GM12878 (cell line): ENCODE measurements around the gene NPDC1. TPM values are rescaled to one million over a fixed set of nuclear protein-coding genes. Genes with fewer than 3 reads are reported as not detected.

Experiments
- ATAC-seq: fragments of 200-7000 bp; cut with Tn5 transposase; 3 replicates; pipeline ENCODE4 v1.9.1; 2020; ENCODE audit warnings: mild to moderate bottlenecking, moderate library complexity
- BruUV-seq: library from RNA; stranded (reverse); fragments of 400-500 nt; replicated peaks from 2 replicates; lab custom pipeline; 2021; lab: Mats Ljungman, UMichigan
- CTCF ChIA-PET: fragments of 300-600 bp; sonication (Branson Sonifier 250); formaldehyde crosslinking; extraction: SDS; loops from one replicate; lab custom pipeline; 2021; ENCODE audit warnings: inconsistent platforms; lab: Yijun Ruan, JAX
- POLR2A ChIA-PET: fragments of 350-600 bp; formaldehyde crosslinking; extraction: SDS; loops from one replicate; lab custom pipeline; 2021; ENCODE audit warnings: inconsistent platforms; lab: Charles Lee
- RAD21 ChIA-PET: fragments of 300-600 bp; sonication (Branson Sonifier 250); formaldehyde crosslinking; loops from one replicate; lab custom pipeline; 2023; ENCODE audit warnings: antibody characterized with exemption; ENCODE audit not compliant: unreplicated experiment; lab: Charles Lee
- SMC1A ChIA-PET: fragments of 300-600 bp; sonication (Branson Sonifier 250); formaldehyde crosslinking; loops from one replicate; lab custom pipeline; 2023; ENCODE audit not compliant: unreplicated experiment, uncharacterized antibody; lab: Charles Lee
- DNase-seq: peaks from one replicate; pipeline ENCODE4 v3.0.0-alpha.2; 2011; ENCODE audit warnings: low read depth, low spot score
- FAIRE-seq: peaks from 3 replicates; lab custom pipeline; 2011; peaks lifted over from hg19 to GRCh38; lab: Jason Lieb, UNC
- H2AFZ ChIP-seq: 2 replicates; pipeline ENCODE4 v1.6.0; 2011; ENCODE audit warnings: low read depth, low read length, control low read depth; ENCODE audit not compliant: control insufficient read depth
- H3K27ac ChIP-seq: 2 replicates; pipeline ENCODE4 v1.5.1; 2011; ENCODE audit warnings: control low read depth; ENCODE audit not compliant: control insufficient read depth, insufficient read depth
- H3K27me3 ChIP-seq, 2 experiments: replicated peaks in 1 of 2; 2 replicates each; pipeline versions ENCODE4 v1.6.0 to v1.6.1; 2011; ENCODE audit warnings: low read length in 1 of 2; ENCODE audit not compliant: control insufficient read depth in 2 of 2, insufficient read depth in 2 of 2
- H3K36me3 ChIP-seq, 2 experiments: 2 replicates each; pipeline ENCODE4 v1.5.1; 2011; ENCODE audit warnings: low read length in 1 of 2; ENCODE audit not compliant: control insufficient read depth in 2 of 2, insufficient read depth in 2 of 2
- H3K4me1 ChIP-seq: 2 replicates; pipeline ENCODE4 v1.6.1; 2011; ENCODE audit warnings: mild to moderate bottlenecking, low read length, moderate library complexity, mixed read lengths; ENCODE audit not compliant: control insufficient read depth, insufficient read depth
- H3K4me2 ChIP-seq: 2 replicates; pipeline ENCODE4 v1.6.0; 2011; ENCODE audit warnings: control low read depth; ENCODE audit not compliant: control insufficient read depth, insufficient read depth
- H3K4me3 ChIP-seq: fragments of 200-600 bp; sonication (generic); 2 replicates; pipeline ENCODE4 v1.5.1; 2016
- H3K79me2 ChIP-seq: 2 replicates; pipeline ENCODE4 v1.6.0; 2011; ENCODE audit warnings: low read length; ENCODE audit not compliant: control insufficient read depth, insufficient read depth
- H3K9ac ChIP-seq: 2 replicates; pipeline ENCODE4 v1.8.0; 2011; ENCODE audit warnings: low read length, control low read depth, mixed read lengths; ENCODE audit not compliant: control insufficient read depth, insufficient read depth
- H3K9me3 ChIP-seq: replicated peaks from 3 replicates; pipeline ENCODE4 v1.5.1; 2011; ENCODE audit warnings: mild to moderate bottlenecking, low read length; ENCODE audit not compliant: control insufficient read depth, insufficient read depth
- H4K20me1 ChIP-seq: 2 replicates; pipeline ENCODE4 v1.6.0; 2011; ENCODE audit not compliant: control insufficient read depth, insufficient read depth
- BACH1 ChIP-seq: fragments of 450-650 bp; IDR thresholded peaks from 2 replicates; pipeline ENCODE4 v1.6.1; 2017; ENCODE audit warnings: mild to moderate bottlenecking, borderline replicate concordance
- CBX3 ChIP-seq: fragments of 200-600 bp; sonication (generic); IDR thresholded peaks from 2 replicates; pipeline ENCODE4 v1.6.1; 2016; ENCODE audit warnings: low read depth, borderline replicate concordance
- CHD2 ChIP-seq: IDR thresholded peaks from 2 replicates; pipeline ENCODE4 v1.6.1; 2011; ENCODE audit warnings: low read depth, low read length, improper control_type of control experiment, borderline replicate concordance
- DPF2 ChIP-seq: fragments of 450-650 bp; IDR thresholded peaks from 2 replicates; pipeline ENCODE4 v1.6.1; 2017; ENCODE audit warnings: mild to moderate bottlenecking
- E2F8 ChIP-seq: fragments of 450-650 bp; IDR thresholded peaks from 2 replicates; pipeline ENCODE4 v1.6.1; 2018; ENCODE audit warnings: mild to moderate bottlenecking, low read depth, moderate library complexity; ENCODE audit not compliant: partially characterized antibody
- HDAC2 ChIP-seq: fragments of 200-600 bp; sonication (generic); IDR thresholded peaks from 2 replicates; pipeline ENCODE4 v1.6.1; 2017
- HDAC6 ChIP-seq: fragments of 200-600 bp; sonication (generic); IDR thresholded peaks from one replicate; pipeline ENCODE4 v1.8.0; 2017; ENCODE audit warnings: antibody characterized with exemption; ENCODE audit not compliant: unreplicated experiment
- KDM1A ChIP-seq: fragments of 200-600 bp; sonication (generic); IDR thresholded peaks from 2 replicates; pipeline ENCODE4 v1.6.1; 2016; ENCODE audit warnings: borderline replicate concordance
- MLLT1 ChIP-seq: fragments of 450-650 bp; IDR thresholded peaks from 2 replicates; pipeline ENCODE4 v1.6.1; 2016; ENCODE audit warnings: mild to moderate bottlenecking
- PAX5 ChIP-seq: IDR thresholded peaks from 2 replicates; pipeline ENCODE4 v1.6.1; 2011; ENCODE audit warnings: low read depth, low read length, borderline replicate concordance
- POLR2A ChIP-seq: IDR thresholded peaks from 2 replicates; pipeline ENCODE4 v1.6.1; 2011; ENCODE audit warnings: low read depth, mild to moderate bottlenecking, low read length
- RUNX3 ChIP-seq: IDR thresholded peaks from 2 replicates; pipeline ENCODE4 v1.6.1; 2012; ENCODE audit warnings: low read length, inconsistent platforms
- SMAD5 ChIP-seq: IDR thresholded peaks from 2 replicates; pipeline ENCODE4 v1.6.1; 2016; ENCODE audit warnings: antibody characterized with exemption, low read depth
- SRF ChIP-seq, 2 experiments: IDR thresholded peaks; 2 replicates each; pipeline ENCODE4 v1.6.1; 2011; ENCODE audit warnings: low read depth in 2 of 2, low read length in 2 of 2, mild to moderate bottlenecking in 1 of 2, moderate library complexity in 1 of 2
- SUPT20H ChIP-seq: IDR thresholded peaks from 2 replicates; pipeline ENCODE4 v1.6.1; 2011; ENCODE audit warnings: low read depth, mild to moderate bottlenecking, low read length, moderate library complexity, borderline replicate concordance; ENCODE audit not compliant: control insufficient read depth
- TCF12 ChIP-seq: IDR thresholded peaks from 2 replicates; pipeline ENCODE4 v1.6.1; 2011; ENCODE audit warnings: low read depth, mild to moderate bottlenecking, low read length
- ZBED1 ChIP-seq: IDR thresholded peaks from 2 replicates; pipeline ENCODE4 v1.6.1; 2016; ENCODE audit warnings: borderline replicate concordance
- ZNF207 ChIP-seq: fragments of 450-650 bp; IDR thresholded peaks from 2 replicates; pipeline ENCODE4 v1.6.1; 2014; ENCODE audit warnings: antibody characterized with exemption, mild to moderate bottlenecking, borderline replicate concordance
- ZNF384 ChIP-seq: IDR thresholded peaks from 2 replicates; pipeline ENCODE4 v1.6.1; 2012; ENCODE audit warnings: low read depth, mild to moderate bottlenecking, low read length, improper control_type of control experiment, borderline replicate concordance
- WGBS: methylation state at CpG from one replicate; pipeline ENCODE4 v1.1.6; 2016; ENCODE audit warnings: low lambda C conversion rate; ENCODE audit not compliant: insufficient replicate concordance, insufficient coverage; ENCODE audit errors: missing lambda C conversion rate; 5-methylcytosine and 5-hydroxymethylcytosine counted together
- in situ Hi-C: fragments of 300-500 bp; cut with MboI; formaldehyde crosslinking; loops from 9 replicates; pipeline ENCODE4 v1.14.3; 2018; ENCODE audit warnings: mixed read lengths
- intact Hi-C: fragments of 100-400 bp; cut with micrococcal nuclease; formaldehyde crosslinking; loops from one replicate; pipeline ENCODE4 v1.14.2; 2022; ENCODE audit not compliant: unreplicated experiment
- polyA plus RNA-seq, 11 experiments: library from polyadenylated mRNA; depleted of rRNA in 4 of 11; unstranded in 6 of 11; stranded (reverse) in 5 of 11; fragments of >200 nt; fragmentation: Nextera tagmentation in 4 of 11; fragmentation: Illumina TruSeq in 1 of 11; extraction: Ambion mirVana in 4 of 11; extraction: Trizol in 1 of 11; gene quantifications; 1 replicate in 1 of 11; 2 replicates in 10 of 11; pipeline versions ENCODE4 v1.2.1 to v1.2.3, GENCODE V29; 2011 to 2016; ENCODE audit warnings: inconsistent platforms in 2 of 11, missing spikeins in 2 of 11, low read depth in 1 of 11
- total RNA-seq, 4 experiments: library from RNA; depleted of rRNA in 3 of 4; stranded (reverse); fragments of >200 nt in 3 of 4; fragmentation: Illumina TruSeq in 1 of 4; extraction: Trizol in 1 of 4; gene quantifications; 2 replicates each; pipeline versions ENCODE4 v1.2.1 to v1.2.3, GENCODE V29; 2013 to 2021
- TF ChIP-seq, protein P1 (sequence below): IDR thresholded peaks from 2 replicates; pipeline ENCODE4 v1.6.1; 2012; ENCODE audit warnings: low read depth, low read length, improper control_type of control experiment

NPDC1 gene
- total and polyA plus RNA-seq, 10 of the 15 experiments (the other 5 are each of a cell fraction or from before 2014, with no cell fraction given), result 0.04 to 1.7 (median 0.77) TPM; not detected in 2

DNA sequence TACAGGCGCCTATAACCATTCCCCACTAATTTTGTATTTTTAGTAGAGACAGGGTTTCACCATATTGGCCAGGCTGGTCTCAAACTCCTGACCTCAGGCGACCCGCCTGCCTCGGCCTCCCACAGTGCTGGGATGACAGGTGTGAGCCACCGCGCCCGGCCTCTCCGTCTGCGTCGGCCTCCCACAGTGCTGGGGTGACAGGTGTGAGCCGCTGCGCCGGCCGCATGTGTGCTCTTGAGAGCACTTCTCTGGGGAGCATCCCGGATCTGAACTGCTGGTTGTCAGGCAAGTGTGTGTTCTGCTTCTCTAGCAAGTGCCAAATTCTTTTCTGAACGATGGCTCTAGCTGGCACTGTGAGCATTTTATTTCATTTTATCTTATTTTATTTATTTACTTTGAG lies 11.6 kb upstream of the NPDC1 start (continued):
- TF ChIP-seq, protein P1, sequence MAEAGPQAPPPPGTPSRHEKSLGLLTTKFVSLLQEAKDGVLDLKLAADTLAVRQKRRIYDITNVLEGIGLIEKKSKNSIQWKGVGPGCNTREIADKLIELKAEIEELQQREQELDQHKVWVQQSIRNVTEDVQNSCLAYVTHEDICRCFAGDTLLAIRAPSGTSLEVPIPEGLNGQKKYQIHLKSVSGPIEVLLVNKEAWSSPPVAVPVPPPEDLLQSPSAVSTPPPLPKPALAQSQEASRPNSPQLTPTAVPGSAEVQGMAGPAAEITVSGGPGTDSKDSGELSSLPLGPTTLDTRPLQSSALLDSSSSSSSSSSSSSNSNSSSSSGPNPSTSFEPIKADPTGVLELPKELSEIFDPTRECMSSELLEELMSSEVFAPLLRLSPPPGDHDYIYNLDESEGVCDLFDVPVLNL, result no peak
- TF ChIP-seq CHD2 (no peak), ZNF384 (no peak), TCF12 (no peak), DPF2 (no peak), HDAC6 (no peak), RUNX3 (no peak), KDM1A (no peak), SRF (IDR thresholded peaks at IDR 0.05; ENCODE audit: low read depth in 2 of 2, low read length in 2 of 2) (no peak), ZBED1 (no peak)
- TF ChIP-seq, all 136 proteins: peak for 0

DNA sequence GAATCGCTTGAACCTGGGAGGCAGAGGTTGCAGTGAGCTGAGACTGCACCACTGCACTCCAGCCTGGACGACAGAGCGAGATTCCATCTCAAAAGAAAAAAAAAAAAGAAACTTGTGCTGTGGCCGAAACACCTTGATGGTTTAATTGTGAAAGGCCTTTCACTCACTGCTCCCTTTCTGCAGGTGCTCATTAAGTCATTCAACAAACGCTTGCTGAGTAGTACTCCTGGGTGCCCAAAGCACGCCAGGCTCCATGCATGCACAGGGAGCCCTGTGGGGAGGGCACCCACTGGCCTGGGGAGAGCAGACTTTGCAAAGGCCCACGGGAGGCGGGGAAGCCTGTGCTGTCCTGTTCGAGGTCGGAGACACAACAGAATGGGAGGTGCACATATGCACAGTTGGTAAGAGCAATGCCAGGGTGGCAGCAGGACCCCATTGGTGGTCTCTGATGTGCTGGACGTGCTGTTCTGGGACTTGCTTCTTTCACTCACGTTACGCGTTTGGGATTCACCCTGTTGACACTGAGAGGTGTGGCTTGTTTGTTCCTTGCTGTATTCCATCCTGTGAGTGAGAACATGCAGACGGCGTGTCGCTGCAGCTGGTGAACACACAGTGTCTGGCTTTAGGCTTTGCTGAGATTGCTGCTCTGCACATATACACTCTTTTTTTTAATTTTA lies 10.9 kb upstream of the NPDC1 start:
- SMC1A ChIA-PET, result no interaction called here
- no peaks in the 10 kb centered on the region for H3K79me2 ChIP-seq
- H3K9me3 ChIP-seq, result no peaks in the 10 kb centered on the region
- POLR2A ChIA-PET, result no interaction called here
- intact Hi-C loops, result no loop called here
- DNase-seq, result no peak
- RAD21 ChIA-PET, result no interaction called here
- CTCF ChIA-PET, result interaction anchor here (1.5 to 2.1 kb wide), 4 partner anchors 10 to 28 kb away, joined by 4 to 10 read pairs (median 6); partner anchors contain the start of gene NPDC1
- 50% methylated on average over 17 of the region's 17 CpGs for WGBS
- H3K4me3 ChIP-seq, result no peak overlapping the region
- H3K36me3 ChIP-seq, result no peaks in the 10 kb centered on the region
- no peak overlapping the region for H3K9ac ChIP-seq
- H2AFZ ChIP-seq, result no peak overlapping the region
- no peaks in the 10 kb centered on the region for H3K4me1 ChIP-seq
- no peak for FAIRE-seq
- no peak overlapping the region for H3K27ac ChIP-seq
- no peak for ATAC-seq
- in situ Hi-C loops, result no loop called here
- H3K27me3 ChIP-seq, result peaks cover 6 to 13% of the 10 kb centered on the region in 2 experiments; a peak in 3 of 4 replicates
- no peak overlapping the region for H3K4me2 ChIP-seq
- no peaks in the 10 kb centered on the region for H4K20me1 ChIP-seq
- BruUV-seq, result no TSS peak
- TF ChIP-seq PAX5 (no peak), CBX3 (no peak), BACH1 (no peak), SUPT20H (no peak), HDAC2 (no peak), POLR2A (no peak), E2F8 (no peak), ZNF207 (no peak), SMAD5 (no peak), MLLT1 (no peak), KDM1A (no peak)
